RPMI7951 (cell line): ENCODE measurements around the gene KLHL17. TPM values are rescaled to one million over a fixed set of nuclear protein-coding genes. Genes with fewer than 3 reads are reported as not detected.
A peak's percentile ranks its signal among the peaks of the same experiment; 100 is the strongest.
"Not testable (repeated sequence)": the region's sequence is repeated elsewhere in the genome, so short reads cannot be mapped to it uniquely, and the experiment has no call there.

Source experiments
- DNase-seq: peaks from one replicate; pipeline ENCODE4 v3.0.0-alpha.2; 2012; ENCODE audit warnings: low read depth
- total RNA-seq: library from RNA; depleted of rRNA; stranded (reverse); fragments of >200 nt; shearing (Covaris generic); gene quantifications from 2 replicates; pipeline ENCODE4 v1.2.3, GENCODE V29; 2014

The KLHL17 gene
- total RNA-seq, 1 experiment from 2014 or later: 5.4 TPM

DNA sequence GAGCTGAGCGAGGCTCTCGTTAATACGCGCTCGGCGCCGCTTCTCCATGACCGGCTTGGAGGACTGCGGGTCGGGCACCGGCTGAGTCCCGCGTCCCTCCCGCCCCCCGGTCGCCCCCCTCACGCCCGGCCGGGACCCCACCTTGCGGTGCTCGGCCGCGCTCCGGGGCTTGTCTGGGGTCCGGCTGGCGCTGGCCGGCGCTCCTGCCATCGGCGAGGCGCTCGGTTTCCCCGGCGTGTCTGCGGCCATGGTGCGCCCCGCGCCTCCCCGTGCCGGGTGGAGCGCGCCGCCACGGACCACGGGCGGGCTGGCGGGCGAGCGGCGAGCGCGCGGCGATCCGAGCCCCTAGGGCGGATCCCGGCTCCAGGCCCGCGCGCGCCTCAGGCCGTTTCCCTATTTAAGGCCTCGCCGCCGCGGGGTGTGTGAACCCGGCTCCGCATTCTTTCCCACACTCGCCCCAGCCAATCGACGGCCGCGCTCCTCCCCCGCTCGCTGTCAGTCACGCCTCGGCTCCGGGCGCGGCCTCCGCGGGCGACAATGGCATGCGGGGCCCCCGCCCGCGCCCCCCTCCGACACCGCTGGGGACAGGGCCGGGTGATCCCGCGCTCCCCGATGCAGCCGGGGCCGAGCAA, 39.5 kb downstream of the KLHL17 start, which contains the start of gene HES4:
TSS of gene HES4 (minus strand) at position 373 of the 632 bp plus-strand sequence. CDS start at position 249, 124 bp downstream.
- DNase-seq: peak; percentile 76

DNA sequence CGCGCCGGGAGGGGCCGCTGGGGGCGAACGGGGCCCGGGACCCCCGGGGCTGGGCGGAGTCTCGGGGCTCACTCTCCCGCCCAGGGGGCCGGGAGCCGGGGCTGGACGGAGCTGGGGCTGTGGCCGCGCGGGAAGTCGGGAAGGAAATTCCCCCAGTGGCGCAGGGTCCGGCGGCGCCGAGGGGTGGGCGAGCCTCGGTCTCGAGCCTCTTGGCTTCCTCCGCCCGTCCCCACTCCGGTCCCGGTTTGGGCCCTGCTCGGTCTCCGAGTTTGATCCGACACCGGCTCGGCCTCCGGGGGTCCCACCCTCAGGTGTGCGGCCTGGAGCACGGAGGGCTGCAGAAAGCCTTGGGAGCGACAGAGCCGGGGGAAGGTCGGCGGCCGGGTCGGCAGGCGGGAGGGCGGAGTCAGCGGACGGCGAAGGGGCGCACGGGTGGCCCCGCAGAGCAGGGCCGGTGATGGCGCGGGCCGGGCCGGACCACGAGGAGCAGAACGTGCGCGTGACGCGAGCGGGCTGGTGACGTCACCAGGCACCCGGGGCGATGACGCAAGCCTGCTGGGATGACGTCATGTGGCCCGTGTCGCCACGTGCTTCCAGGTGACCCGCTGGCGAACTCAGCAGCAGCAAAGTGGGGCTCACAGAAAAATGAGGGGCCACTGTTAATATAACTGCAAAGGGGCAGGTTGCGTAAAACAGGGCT, 40.1 kb downstream of the KLHL17 start:
- DNase-seq: peak; percentile 60

DNA sequence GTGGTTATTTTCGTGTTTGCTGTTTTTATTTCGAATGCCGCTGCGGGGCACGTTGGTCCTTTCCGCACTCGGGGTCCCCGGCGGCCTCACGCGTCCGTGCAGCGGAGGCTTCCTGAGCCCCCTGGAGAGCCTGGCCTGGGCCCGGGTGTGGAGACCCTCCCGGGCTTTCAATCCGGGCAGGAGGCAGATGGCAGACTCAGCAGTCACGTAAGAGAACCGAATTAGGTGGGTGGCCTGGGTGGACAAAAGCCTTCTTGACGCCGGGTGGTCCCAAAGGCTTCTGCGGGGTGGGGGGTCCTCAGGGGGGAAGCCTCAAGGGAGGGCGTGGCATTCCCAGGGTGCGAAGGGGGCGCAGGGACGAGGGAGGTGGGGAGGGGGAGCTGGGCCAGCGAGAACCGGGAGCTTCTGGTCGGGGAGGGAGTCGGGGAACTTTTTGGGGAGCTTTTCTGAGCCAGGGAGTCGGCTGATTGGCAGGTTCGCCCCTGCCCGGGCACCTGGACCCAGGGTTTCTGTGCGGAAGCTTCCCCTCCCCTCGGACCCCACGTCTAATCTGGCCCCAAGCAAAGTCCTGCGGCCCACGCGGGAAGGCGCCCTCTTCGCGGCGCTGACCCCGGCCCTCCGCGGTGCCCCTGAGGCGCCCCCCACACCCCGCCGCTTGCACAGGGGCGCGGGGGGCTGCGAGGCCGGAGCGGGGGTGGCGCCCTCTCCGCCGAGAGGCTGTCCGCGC, 40.8 kb downstream of the KLHL17 start:
- no peak for DNase-seq

DNA sequence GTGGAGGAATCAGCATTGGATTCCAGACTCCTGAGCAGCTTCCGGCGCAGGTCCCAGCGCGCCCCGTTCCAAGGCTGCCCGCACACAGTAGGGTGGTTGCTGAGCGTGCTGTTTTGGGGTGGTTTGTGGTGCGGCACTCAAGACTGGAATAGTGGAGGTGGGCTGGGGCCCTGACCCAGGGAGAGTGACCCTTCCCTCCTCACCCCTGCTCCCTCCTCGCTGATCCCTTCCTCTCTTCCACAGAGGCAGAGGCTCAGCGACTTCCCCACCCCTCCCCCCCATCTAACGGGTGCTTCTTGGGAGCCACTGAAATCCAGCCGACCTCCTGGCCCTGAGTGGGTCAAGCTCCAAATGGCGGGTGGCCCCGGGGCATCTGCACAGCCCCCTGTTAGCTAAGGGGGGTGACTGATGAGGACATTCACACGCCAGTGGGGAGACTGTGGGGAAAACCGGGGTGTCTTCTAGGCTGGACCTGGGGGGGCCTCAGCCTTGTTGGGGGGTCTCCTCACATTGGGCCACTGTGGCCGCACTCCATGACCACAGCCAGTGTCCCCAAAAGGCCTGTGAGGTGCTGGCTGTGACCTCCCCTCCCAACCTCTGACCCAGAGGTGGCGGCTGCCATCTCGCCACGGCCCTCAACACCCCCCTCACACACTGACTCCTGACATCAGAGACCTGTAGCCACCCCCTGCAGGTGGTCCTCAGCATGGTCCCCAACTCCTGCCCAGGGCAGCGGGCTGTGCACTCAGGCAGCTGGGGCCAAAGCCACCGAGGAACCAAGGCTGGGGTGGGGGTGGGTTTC, 43.4 kb downstream of the KLHL17 start:
- DNase-seq: no peak

DNA sequence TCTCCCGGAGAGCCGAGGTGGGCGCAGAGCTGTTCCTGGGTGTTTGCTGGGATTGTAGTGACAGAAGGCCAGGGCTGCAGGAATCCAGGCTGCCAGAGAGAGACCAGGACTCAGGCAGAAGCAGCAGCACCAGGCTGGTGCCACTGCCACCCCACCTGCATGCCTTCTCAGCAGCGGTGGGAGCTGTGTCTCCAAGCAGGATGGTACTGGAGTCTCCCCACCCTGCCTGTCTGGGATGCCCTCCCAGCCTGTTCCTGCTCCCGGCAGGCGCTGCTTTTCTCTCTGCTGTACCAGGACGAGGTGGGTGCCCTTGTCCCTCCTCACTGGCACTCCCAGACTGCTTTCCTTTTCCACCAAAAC, 44.0 kb downstream of the KLHL17 start:
- no peak for DNase-seq

DNA sequence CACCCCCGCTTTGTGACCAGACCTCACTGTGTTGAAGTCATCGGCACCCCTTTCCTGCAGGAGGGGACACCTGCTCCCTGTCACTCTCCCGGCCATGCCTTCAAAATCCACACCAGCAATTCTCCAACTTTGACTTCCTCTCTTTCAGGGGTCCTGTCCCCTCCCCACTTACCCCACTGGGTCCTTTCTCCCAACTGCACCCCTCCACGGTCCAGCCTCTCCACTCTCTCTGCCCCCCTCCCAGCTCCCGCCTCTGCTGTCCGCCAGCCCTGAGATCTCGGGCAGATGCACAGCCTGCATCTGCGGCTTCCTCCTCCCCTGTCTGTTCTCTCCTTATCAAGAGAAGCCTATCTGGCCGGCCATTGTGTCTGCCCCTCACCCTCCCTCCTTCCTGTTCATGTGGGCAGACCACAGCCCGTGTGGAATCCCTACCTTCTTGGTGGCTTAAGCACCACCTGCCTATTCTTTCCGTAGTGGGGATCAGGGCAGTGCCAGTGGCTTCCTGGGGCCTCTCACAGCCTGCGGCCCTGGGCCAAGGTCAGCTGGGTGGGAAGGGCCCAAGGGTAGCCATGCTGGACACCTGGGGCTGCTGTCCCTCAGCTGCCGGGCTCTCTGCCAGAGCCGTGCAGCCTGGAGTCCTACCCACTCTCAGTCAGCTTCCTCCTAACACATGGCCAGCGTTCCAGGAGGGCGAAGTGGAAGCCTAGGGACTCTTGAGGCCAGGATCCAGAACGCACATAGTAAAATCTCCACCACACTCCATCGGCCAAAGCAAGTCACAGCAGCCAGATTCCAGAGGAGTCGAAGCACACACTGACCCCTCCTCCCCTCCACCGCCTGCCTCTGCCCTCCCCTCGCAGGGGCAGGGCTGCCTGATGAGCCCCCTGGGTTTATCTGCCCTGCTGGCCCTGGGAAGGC, 44.7 kb downstream of the KLHL17 start:
- peak; percentile 81 for DNase-seq

DNA sequence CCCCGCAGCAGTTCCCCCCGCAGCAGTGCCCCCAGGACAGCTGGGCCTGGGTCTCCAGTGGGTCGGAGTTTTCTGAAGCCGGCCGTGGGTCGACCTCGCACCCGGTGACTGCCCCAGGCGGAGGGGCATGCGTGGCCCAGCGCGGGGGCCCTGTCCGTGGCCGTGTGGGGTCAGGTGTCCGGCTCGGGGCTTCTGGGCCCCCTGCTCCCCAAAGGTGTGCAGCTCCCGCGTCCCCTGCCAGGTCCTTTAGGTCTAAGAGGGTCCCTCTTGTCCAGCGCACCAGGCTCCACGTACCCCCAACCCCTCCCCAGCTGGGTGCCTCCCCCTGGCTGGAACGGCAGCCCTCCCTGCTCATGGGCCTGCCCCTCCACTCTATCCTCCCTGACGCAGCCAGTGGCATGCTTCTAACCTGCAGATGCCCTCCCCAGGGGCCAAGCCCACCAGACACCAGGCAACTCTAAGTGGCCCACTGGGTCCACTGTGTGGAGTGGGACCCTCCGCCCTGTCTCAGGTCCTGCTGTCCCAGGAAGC, 45.5 kb downstream of the KLHL17 start:
- no peak for DNase-seq

DNA sequence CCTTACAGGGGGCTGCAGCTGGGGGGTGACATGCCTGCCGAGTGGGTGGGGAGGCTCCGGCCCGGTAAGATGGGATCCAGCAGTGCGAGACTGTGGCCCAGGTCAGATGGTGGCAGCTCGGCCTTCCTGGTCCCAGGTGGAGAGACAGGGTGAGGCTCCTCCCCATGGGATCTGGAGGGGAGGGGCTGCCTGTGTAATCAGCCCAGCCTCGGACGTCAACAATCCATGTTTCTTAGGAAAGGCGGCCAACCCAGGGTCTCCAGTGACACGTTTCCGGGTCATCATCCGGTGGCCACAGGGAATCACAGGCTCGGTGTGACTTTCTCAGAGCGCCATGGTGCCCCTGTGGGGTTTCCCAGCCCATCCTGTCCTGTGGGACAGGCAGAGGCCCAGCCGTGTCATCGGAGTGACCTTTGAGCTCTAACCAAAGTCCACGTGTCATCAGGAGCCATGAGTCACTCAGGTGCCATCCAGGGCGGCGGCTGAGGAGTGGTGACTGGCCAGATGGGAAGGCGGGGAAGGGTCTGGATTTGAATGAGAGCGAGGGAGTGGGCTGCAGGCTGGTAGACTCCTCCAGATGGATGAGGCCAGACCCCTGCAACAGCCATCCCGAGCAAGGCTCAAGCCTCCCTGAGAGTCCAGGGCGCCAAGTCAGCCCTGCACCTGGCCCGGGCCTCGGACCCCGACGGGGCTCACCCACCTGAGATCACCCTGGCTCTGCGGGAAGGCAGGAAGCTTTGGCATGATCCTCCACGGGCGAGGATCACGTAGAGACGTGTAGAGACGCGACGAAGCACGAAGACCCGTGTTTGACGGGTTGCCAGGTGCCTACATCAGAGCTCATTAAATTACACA, 46.1 kb downstream of the KLHL17 start:
- DNase-seq: no peak

DNA sequence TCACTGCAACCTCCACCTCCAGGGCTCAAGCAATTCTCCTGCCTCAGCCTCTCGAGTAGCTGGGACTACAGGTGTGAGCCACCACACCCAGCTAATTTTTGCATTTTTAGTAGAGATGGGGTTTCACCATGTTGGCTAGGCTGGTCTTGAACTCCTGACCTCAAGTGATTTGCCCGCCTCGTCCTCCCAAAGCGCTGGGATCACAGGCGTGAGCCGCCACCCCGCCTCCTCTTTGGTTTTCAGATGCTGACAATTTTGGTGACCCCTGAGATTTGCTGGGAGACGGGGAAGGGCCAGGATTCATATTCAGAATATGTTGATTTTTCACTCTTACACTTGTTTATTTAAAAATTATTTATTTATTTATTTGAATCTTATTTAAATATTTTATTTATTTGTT, 49.7 kb downstream of the KLHL17 start:
- not testable (repeated sequence) for DNase-seq

DNA sequence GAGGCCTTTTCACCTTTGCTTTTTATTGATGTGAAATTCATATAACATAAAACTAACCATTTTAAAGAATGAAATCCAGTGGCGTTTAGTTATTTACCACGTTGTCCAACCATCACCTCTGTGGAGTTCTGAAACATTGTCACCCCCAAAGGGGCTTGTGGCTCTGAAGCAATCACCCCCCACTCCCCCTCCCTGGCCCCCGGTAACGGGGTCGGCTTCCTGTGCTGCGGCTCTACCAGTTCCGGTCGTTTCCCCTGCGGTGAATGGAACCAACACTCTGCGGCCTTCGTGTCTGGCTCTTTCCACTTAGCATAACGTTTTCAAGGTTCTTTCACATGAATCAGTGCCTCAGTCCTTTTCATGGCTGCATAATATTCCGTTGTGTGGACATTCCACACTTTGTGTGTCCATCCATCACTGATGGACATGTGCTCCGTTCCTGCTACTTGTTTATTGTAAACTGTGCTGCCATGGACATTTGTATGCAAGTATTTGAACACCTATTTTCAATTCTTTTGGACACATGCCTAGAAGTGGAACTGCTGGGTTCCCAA, 51.1 kb downstream of the KLHL17 start:
- no peak for DNase-seq

DNA sequence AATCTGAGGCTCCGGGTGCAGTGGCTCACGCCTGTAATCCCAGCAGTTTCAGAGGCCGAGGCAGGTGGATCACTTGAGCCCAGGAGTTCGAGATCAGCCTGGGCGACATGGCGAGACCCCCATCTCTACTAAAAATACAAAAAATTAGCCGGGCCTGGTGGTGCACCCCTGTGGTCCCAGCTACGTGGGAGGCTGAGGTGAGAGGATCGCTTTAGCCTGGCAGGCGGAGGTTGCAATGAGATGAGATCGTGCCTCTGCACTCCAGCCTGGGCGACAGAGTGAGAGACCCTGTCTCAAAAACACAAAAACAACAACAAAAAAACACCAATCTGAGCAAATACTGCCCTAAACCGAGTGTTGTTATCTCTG, 52.3 kb downstream of the KLHL17 start:
- not testable (repeated sequence) for DNase-seq

DNA sequence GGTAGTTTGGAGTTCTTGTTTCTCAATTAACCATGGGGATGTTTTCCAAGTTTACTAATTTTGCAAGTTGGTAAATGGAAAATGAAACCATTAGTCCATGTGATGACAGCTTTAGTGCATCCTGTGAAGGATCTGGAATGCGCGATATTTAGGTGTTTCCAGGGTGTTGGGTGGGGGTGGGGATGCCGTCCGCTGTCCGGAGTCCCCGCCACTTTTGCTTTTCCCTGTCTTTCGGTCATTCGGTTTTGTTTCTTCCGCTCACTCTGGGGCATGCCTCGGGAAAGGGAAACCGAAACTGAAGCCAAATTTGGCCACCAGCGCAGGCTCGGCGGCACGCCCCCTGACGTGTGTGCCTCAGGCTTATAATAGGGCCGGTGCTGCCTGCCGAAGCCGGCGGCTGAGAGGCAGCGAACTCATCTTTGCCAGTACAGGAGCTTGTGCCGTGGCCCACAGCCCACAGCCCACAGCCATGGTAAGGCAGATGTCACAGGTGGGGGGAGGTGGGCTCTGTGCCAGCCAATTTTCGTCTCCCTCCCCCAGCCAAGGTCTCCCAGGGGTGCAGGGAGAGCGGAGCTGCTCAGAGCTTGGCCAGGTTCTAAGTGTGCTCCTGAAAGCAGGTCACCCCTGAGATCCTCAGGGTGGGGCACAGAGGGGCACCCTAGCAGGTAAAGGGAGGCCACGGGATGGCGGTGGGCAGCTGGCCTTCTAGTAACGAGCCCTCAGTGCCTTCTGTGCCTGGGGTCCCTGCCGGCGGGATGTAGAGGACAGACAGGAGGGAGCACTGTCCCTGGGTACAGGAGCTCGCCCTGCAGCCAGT, 52.9 kb downstream of the KLHL17 start, which contains the start of gene ISG15:
TSS of gene ISG15 (plus strand) at position 393 of the 817 bp plus-strand sequence. CDS start at position 470, 77 bp downstream.
- peak; percentile 89 for DNase-seq

DNA sequence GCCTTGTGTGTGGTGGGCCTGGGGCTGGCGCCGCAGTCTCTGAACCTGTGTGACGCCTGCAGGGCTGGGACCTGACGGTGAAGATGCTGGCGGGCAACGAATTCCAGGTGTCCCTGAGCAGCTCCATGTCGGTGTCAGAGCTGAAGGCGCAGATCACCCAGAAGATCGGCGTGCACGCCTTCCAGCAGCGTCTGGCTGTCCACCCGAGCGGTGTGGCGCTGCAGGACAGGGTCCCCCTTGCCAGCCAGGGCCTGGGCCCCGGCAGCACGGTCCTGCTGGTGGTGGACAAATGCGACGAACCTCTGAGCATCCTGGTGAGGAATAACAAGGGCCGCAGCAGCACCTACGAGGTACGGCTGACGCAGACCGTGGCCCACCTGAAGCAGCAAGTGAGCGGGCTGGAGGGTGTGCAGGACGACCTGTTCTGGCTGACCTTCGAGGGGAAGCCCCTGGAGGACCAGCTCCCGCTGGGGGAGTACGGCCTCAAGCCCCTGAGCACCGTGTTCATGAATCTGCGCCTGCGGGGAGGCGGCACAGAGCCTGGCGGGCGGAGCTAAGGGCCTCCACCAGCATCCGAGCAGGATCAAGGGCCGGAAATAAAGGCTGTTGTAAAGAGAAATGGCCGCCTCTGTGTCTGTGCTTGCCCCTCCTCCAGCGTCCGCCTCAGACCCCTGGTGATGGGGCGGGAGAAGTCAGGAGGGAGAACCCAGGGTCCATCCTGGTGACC, 53.7 kb downstream of the KLHL17 start:
- DNase-seq: no peak

DNA sequence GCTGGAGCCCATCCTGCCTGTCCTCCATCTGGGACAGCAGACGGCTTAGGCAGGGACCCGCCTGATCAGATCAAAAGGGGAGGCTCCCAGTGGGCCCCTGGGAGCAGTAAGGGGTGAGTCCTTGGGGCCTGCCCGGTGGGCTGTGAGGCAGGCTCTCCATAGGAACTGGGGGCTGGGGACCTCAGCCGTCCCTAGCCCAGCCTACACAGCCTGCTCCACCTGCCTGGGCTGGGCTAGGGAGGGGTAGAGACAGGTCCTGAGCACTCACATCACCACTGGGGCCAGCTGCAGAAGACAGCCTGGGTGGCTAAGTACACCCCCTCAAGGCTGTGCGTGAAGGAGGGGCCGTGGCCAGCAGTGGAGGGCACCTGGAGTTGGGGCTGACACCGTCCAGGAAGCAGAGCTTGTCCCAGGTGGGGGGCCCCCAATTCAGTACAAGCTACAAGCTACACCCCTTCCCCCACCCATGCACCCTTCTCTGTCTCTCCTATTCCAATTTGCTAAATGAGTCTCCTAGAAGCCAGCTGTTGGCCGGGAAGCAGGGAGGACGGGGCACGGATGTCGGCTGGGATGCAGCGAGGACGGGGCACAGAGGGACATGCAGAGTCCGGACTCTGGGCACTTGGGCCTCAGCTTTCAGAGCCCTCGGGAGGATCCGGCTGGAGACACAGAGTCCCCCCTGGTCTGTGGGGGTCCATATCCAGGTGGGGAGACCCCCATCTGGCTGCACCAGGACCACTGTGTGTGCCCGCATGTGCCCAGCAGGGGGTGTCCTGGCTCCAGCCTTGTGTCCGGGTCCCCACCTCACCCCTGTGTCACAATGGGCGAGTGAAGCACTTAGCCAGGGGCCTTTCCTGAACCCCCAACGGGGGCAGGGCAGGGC, 54.7 kb downstream of the KLHL17 start:
- DNase-seq: no peak
